ENCODE data around the gene EXOC3L2. TPM values are rescaled to one million over a fixed set of nuclear protein-coding genes. Genes with fewer than 3 reads are reported as not detected.

The EXOC3L2 gene
- total RNA-seq: 1 to 10 TPM in 1 of 2 donors, under 1 TPM in 1; 0.99 to 2.9 TPM
- under 1 TPM; 0.19 to 0.92 TPM for polyA plus RNA-seq (ENCODE audit: insufficient read length in 2 of 2)
- long read RNA-seq, donor 1: 0 reads
- long read RNA-seq, donor 2: 0 reads
- long read RNA-seq, donor 3, partial matches to known transcripts: 18 of 18 reads
- long read RNA-seq, donor 3, other reads (novel, unspliced or antisense): 0 of 18 reads
- long read RNA-seq, donor 4: 0 reads

DNA sequence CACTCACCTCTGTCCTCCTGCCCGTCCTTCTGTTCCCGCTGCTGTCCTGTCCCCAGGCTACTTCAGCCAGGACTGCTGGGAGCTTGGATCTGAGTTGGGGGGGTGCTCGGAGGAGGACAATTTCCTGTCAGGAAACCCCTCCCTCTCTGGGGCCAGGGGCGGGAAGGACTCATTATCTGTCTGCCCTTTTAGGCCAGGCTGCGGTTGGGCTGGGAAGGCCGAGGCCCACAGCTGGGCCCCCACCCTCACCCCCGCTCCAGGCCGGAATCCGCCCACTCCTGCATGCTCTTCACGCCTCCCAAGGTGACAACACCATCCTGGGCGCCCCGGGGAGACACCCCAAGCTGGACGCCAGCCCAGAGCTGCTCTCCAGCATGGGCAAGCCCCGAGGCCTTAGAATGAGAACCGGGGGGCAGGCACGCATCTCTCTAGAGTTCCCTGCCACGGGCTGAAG is at the start of gene EXOC3L2:
EXOC3L2 (minus strand) TSS at position 74 of the 454 bp plus-strand sequence. CDS start 6,362 bp downstream, outside the sequence.
- 34% methylated on average over 11 of the region's 17 CpGs for WGBS (ENCODE audit: insufficient coverage)
- H3K27me3 ChIP-seq (ENCODE audit: control insufficient read depth, insufficient read depth, low read length): no peaks in the 10 kb centered on the region

DNA sequence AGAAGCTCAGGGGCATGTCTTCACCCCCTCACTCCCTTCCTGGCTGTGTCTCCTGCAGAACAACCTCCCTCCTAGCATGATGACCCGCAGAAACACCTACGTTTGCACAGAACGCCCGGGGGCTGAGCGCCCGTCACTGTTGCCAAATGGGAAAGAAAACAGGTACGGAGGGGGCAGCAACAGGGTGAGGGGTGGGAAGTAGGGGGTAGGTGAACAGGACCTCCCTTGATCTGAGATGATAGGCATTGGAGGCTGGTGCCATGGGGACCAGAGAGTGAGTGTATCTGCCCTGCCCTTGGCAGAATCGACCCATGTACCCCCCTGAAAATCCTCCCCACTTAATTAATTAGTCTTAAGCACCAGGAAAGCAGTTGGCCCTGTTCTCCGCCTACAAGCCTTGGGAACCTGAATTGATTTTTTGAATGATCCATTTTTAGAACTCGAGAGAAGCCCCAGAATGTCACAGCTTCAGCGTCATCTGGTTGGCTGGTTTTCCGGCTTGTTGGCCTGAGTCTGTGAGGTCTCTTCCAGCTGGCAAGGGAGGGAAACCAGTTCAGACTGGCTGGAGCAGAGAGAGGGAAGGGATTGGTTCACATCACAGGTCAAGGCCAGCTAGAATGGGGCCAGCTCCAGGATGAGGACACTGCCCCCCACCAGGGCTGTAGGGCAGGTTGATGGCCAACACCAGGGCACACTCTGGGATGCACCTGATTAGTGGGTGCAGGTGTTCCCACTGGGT is 49.3 kb upstream of the EXOC3L2 start:
- DNase-seq (ENCODE audit: low read depth in 4 of 6, low spot score in 6 of 6): peak in 2 of 6 donors; percentile 8 to 50
- Histone ChIP-seq H3K4me3 (ENCODE audit: low read depth, low read length) (no peak overlapping the region), H3K4me1 (ENCODE audit: control insufficient read depth, insufficient read depth, low read length) (no peaks in the 10 kb centered on the region), H3K27ac (ENCODE audit: low read depth, low read length) (no peak overlapping the region), H3K9me3 (ENCODE audit: control insufficient read depth, insufficient read depth, low read length) (peaks cover 8% of the 10 kb centered on the region), H3K36me3 (ENCODE audit: control insufficient read depth, insufficient read depth, low read length) (peaks cover 81% of the 10 kb centered on the region), H3K27me3 (ENCODE audit: control insufficient read depth, insufficient read depth, low read length) (no peaks in the 10 kb centered on the region)
- 75% methylated on average over 6 of the region's 12 CpGs for WGBS (ENCODE audit: insufficient coverage)

More for the DNA sequence above, at the start of gene EXOC3L2:
- Histone ChIP-seq H3K36me3 (ENCODE audit: control insufficient read depth, insufficient read depth, low read length) (no peaks in the 10 kb centered on the region), H3K4me1 (ENCODE audit: control insufficient read depth, insufficient read depth, low read length) (peaks cover 20% of the 10 kb centered on the region), H3K9me3 (ENCODE audit: control insufficient read depth, insufficient read depth, low read length) (no peaks in the 10 kb centered on the region), H3K27ac (ENCODE audit: low read depth, low read length) (peak within 1 kb of the TSS; percentile 25), H3K4me3 (ENCODE audit: low read depth, low read length) (no peak within 1 kb of the TSS)
- DNase-seq (ENCODE audit: low read depth in 4 of 6, low spot score in 6 of 6): no peak

- no peak overlapping the region for H3K4me3 ChIP-seq (ENCODE audit: low read depth, low read length)
- H3K9me3 ChIP-seq (ENCODE audit: control insufficient read depth, insufficient read depth, low read length): peaks cover 8% of the 10 kb centered on the region
- H3K27ac ChIP-seq (ENCODE audit: low read depth, low read length): no peak overlapping the region
- H3K4me1 ChIP-seq (ENCODE audit: control insufficient read depth, insufficient read depth, low read length): no peaks in the 10 kb centered on the region
- H3K27me3 ChIP-seq (ENCODE audit: control insufficient read depth, insufficient read depth, low read length): no peaks in the 10 kb centered on the region
- WGBS (ENCODE audit: insufficient coverage): 90% methylated on average over 4 of the region's 4 CpGs
- DNase-seq (ENCODE audit: low read depth in 4 of 6, low spot score in 6 of 6): no peak
- peaks cover 81% of the 10 kb centered on the region for H3K36me3 ChIP-seq (ENCODE audit: control insufficient read depth, insufficient read depth, low read length)
Observed at GRCh38 chr19:45293682-45294081, 48.5 kb upstream of the EXOC3L2 start.

DNA sequence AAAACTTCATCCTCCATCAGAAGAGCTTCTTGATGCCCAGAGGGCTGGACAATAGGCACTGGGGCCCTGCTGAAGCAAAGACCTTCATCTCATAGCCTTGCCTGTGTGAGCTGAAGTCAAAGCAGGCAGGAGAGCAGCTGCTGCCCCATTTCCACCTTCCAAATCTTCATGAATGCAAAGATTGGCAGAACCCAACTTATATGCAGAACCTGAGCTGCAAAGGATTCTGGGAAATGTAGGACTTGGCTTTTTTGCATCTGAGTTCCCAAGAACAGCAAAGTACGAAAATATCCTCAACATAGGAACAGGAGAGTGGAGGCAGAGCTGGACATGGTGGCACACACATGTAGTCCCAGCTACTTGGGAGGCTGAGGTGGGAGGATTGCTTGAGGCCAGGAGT is 46.6 kb upstream of the EXOC3L2 start:
- WGBS (ENCODE audit: insufficient coverage): 100% methylated on average over 1 of the region's 1 CpG
- Histone ChIP-seq H3K27ac (ENCODE audit: low read depth, low read length) (no peak overlapping the region), H3K36me3 (ENCODE audit: control insufficient read depth, insufficient read depth, low read length) (peaks cover 82% of the 10 kb centered on the region), H3K4me3 (ENCODE audit: low read depth, low read length) (no peak overlapping the region), H3K27me3 (ENCODE audit: control insufficient read depth, insufficient read depth, low read length) (no peaks in the 10 kb centered on the region), H3K9me3 (ENCODE audit: control insufficient read depth, insufficient read depth, low read length) (peaks cover 8% of the 10 kb centered on the region), H3K4me1 (ENCODE audit: control insufficient read depth, insufficient read depth, low read length) (no peaks in the 10 kb centered on the region)
- DNase-seq (ENCODE audit: low read depth in 4 of 6, low spot score in 6 of 6): no peak

DNA sequence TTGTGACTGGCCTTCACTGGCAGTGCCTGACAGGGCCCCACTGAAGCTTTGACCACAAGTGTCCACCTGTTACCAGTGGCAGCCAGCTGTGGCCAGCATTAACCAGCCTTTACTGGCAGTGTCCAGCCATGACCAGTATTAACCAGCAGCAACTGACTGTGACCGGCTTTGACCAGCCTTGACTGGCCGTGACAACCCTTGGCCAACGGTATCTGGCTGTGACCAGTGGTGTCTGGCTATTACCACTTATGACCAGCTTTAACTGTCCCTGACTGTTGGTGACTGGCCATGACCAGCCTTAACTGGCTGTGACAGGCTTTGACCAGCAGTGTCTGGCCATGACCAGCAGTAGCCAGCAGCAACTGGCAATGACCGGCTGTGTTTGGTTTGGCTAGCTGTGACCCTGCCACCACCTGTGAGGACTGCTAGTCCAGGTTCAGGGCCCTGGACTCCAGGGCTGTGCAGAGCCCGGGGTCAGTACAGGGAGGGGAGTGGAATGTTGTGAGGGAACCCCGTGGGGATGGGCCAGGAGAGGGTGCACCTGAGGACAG is 45.2 kb upstream of the EXOC3L2 start:
- H3K36me3 ChIP-seq (ENCODE audit: control insufficient read depth, insufficient read depth, low read length): peaks cover 78% of the 10 kb centered on the region
- H3K27ac ChIP-seq (ENCODE audit: low read depth, low read length): no peak overlapping the region
- H3K4me3 ChIP-seq (ENCODE audit: low read depth, low read length): no peak overlapping the region
- H3K9me3 ChIP-seq (ENCODE audit: control insufficient read depth, insufficient read depth, low read length): peaks cover 8% of the 10 kb centered on the region
- WGBS (ENCODE audit: insufficient coverage): 100% methylated on average over 6 of the region's 6 CpGs
- DNase-seq (ENCODE audit: low read depth in 4 of 6, low spot score in 6 of 6): no peak
- H3K27me3 ChIP-seq (ENCODE audit: control insufficient read depth, insufficient read depth, low read length): no peaks in the 10 kb centered on the region
- no peaks in the 10 kb centered on the region for H3K4me1 ChIP-seq (ENCODE audit: control insufficient read depth, insufficient read depth, low read length)

DNA sequence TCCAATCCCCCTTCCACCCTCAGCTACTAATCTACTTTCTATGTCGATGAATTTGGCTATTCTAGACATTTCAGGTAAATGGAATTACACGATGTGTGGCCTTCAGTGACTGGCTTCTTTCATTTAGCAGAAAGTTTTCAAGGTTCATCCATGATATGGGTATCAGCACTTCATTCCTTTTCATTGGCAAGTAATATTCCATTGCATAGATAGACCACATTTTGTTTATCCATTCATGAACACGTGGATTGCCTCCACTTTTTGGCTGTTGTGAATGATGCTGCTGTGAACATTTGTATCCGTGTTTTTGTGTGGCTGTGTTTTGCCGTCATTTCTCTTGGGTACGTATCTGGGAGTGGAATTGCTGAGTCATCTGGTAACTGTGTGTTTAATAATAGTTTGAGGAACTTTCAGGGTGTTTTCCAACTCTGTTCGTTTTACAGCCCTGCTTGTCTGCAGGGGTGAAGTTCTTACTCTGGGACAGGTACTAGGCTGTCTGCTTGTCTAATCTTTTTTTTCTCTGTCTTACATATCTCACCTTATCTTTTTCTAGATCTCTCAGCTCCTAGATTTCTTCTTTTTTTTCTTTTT is 38.3 kb upstream of the EXOC3L2 start:
- no peaks in the 10 kb centered on the region for H3K4me1 ChIP-seq (ENCODE audit: control insufficient read depth, insufficient read depth, low read length)
- peaks cover 85% of the 10 kb centered on the region for H3K36me3 ChIP-seq (ENCODE audit: control insufficient read depth, insufficient read depth, low read length)
- H3K9me3 ChIP-seq (ENCODE audit: control insufficient read depth, insufficient read depth, low read length): no peaks in the 10 kb centered on the region
- no peaks in the 10 kb centered on the region for H3K27me3 ChIP-seq (ENCODE audit: control insufficient read depth, insufficient read depth, low read length)
- 63% methylated on average over 3 of the region's 7 CpGs for WGBS (ENCODE audit: insufficient coverage)
- no peak for DNase-seq (ENCODE audit: low read depth in 4 of 6, low spot score in 6 of 6)
- no peak overlapping the region for H3K4me3 ChIP-seq (ENCODE audit: low read depth, low read length)
- H3K27ac ChIP-seq (ENCODE audit: low read depth, low read length): no peak overlapping the region

- DNase-seq (ENCODE audit: low read depth in 4 of 6, low spot score in 6 of 6): no peak
- WGBS (ENCODE audit: insufficient coverage): 92% methylated on average over 13 of the region's 19 CpGs
- H3K4me1 ChIP-seq (ENCODE audit: control insufficient read depth, insufficient read depth, low read length): peaks cover 2% of the 10 kb centered on the region
- peaks cover 93% of the 10 kb centered on the region for H3K36me3 ChIP-seq (ENCODE audit: control insufficient read depth, insufficient read depth, low read length)
- H3K27me3 ChIP-seq (ENCODE audit: control insufficient read depth, insufficient read depth, low read length): no peaks in the 10 kb centered on the region
- H3K27ac ChIP-seq (ENCODE audit: low read depth, low read length): no peak overlapping the region
- no peaks in the 10 kb centered on the region for H3K9me3 ChIP-seq (ENCODE audit: control insufficient read depth, insufficient read depth, low read length)
- H3K4me3 ChIP-seq (ENCODE audit: low read depth, low read length): no peak overlapping the region
Observed at GRCh38 chr19:45280471-45280961, 35.3 kb upstream of the EXOC3L2 start.

- 84% methylated on average over 3 of the region's 3 CpGs for WGBS (ENCODE audit: insufficient coverage)
- peaks cover 88% of the 10 kb centered on the region for H3K36me3 ChIP-seq (ENCODE audit: control insufficient read depth, insufficient read depth, low read length)
- no peaks in the 10 kb centered on the region for H3K27me3 ChIP-seq (ENCODE audit: control insufficient read depth, insufficient read depth, low read length)
- H3K4me1 ChIP-seq (ENCODE audit: control insufficient read depth, insufficient read depth, low read length): peaks cover 5% of the 10 kb centered on the region
- no peak overlapping the region for H3K27ac ChIP-seq (ENCODE audit: low read depth, low read length)
- no peak overlapping the region for H3K4me3 ChIP-seq (ENCODE audit: low read depth, low read length)
- DNase-seq (ENCODE audit: low read depth in 4 of 6, low spot score in 6 of 6): no peak
- H3K9me3 ChIP-seq (ENCODE audit: control insufficient read depth, insufficient read depth, low read length): no peaks in the 10 kb centered on the region
Observed at GRCh38 chr19:45279587-45280192, 34.5 kb upstream of the EXOC3L2 start.

GRCh38 chr19:45278087-45278486 is 32.9 kb upstream of the EXOC3L2 start:
- H3K4me3 ChIP-seq (ENCODE audit: low read depth, low read length): no peak overlapping the region
- H3K4me1 ChIP-seq (ENCODE audit: control insufficient read depth, insufficient read depth, low read length): peaks cover 5% of the 10 kb centered on the region
- H3K27me3 ChIP-seq (ENCODE audit: control insufficient read depth, insufficient read depth, low read length): no peaks in the 10 kb centered on the region
- H3K36me3 ChIP-seq (ENCODE audit: control insufficient read depth, insufficient read depth, low read length): peaks cover 85% of the 10 kb centered on the region
- H3K27ac ChIP-seq (ENCODE audit: low read depth, low read length): no peak overlapping the region
- WGBS (ENCODE audit: insufficient coverage): 93% methylated on average over 4 of the region's 10 CpGs
- H3K9me3 ChIP-seq (ENCODE audit: control insufficient read depth, insufficient read depth, low read length): no peaks in the 10 kb centered on the region
- no peak for DNase-seq (ENCODE audit: low read depth in 4 of 6, low spot score in 6 of 6)
